Spleen (tissue), 11 donors: ENCODE results near the gene MSH3. TPM values are rescaled to one million over a fixed set of nuclear protein-coding genes. Genes with fewer than 3 reads are reported as not detected.

Source experiments
- DNase-seq: peaks from one replicate; pipeline ENCODE4 v3.0.0-alpha.2; 2020
- H3K27ac ChIP-seq, 8 donors: fragments of 200-600 bp; sonication (generic) in 7 of 8; 1 replicate in 4 of 8; 2 replicates in 4 of 8; pipeline versions ENCODE4 v1.5.0 to v1.8.0; 2016 to 2021; ENCODE audit warnings: inconsistent platforms in 4 of 8, mild to moderate bottlenecking in 4 of 8, moderate library complexity in 1 of 8
- H3K27me3 ChIP-seq, 7 donors: fragments of 200-600 bp; sonication (generic) in 6 of 7; replicated peaks in 1 of 7; 1 replicate in 4 of 7; 2 replicates in 3 of 7; pipeline versions ENCODE4 v1.5.0 to v1.8.0; 2016 to 2021; ENCODE audit warnings: inconsistent platforms in 3 of 7, mild to moderate bottlenecking in 1 of 7
- H3K36me3 ChIP-seq, 6 donors: fragments of 200-600 bp; sonication (generic) in 5 of 6; 1 replicate in 4 of 6; 2 replicates in 2 of 6; pipeline versions ENCODE4 v1.5.0 to v1.8.0; 2016 to 2021; ENCODE audit warnings: inconsistent platforms in 2 of 6
- H3K4me1 ChIP-seq, 6 donors: fragments of 200-600 bp; sonication (generic) in 5 of 6; 1 replicate in 3 of 6; 2 replicates in 3 of 6; pipeline versions ENCODE4 v1.5.0 to v1.8.0; 2016 to 2021; ENCODE audit warnings: inconsistent platforms in 3 of 6
- H3K4me3 ChIP-seq, 8 donors: fragments of 200-600 bp; sonication (generic) in 7 of 8; 1 replicate in 4 of 8; 2 replicates in 4 of 8; pipeline versions ENCODE4 v1.5.0 to v1.8.0; 2016 to 2021; ENCODE audit warnings: inconsistent platforms in 4 of 8, mild to moderate bottlenecking in 4 of 8, moderate library complexity in 2 of 8
- H3K9me3 ChIP-seq, 8 donors: fragments of 200-600 bp; sonication (generic) in 7 of 8; 1 replicate in 4 of 8; 2 replicates in 4 of 8; pipeline versions ENCODE4 v1.5.0 to v1.8.0; 2016 to 2021; ENCODE audit warnings: inconsistent platforms in 4 of 8
- POLR2A ChIP-seq, 3 donors: fragments of 450-650 bp; IDR thresholded peaks; one replicate each; pipeline ENCODE4 v1.5.1; 2017; ENCODE audit warnings: antibody characterized with exemption in 3 of 3, mild to moderate bottlenecking in 1 of 3
- POLR2AphosphoS5 ChIP-seq, 3 donors: sonication (generic); formaldehyde crosslinking; IDR thresholded peaks; one replicate each; pipeline ENCODE4 v1.5.1; 2017; ENCODE audit warnings: antibody characterized with exemption in 3 of 3
- WGBS, 5 donors: extraction: QIAGEN DNeasy Blood & Tissue Kit in 3 of 5; methylation state at CpG; one replicate each; pipeline versions ENCODE4 v1.1.5 to v1.1.7; 2013 to 2018; 5-methylcytosine and 5-hydroxymethylcytosine counted together
- intact Hi-C: fragments of 100-400 bp; cut with DNase I; formaldehyde crosslinking; loops from one replicate; pipeline ENCODE4 v1.15.0; 2023; ENCODE audit warnings: low total_unique reads
- polyA plus RNA-seq, 3 donors: library from polyadenylated mRNA; stranded (reverse); fragments of 200-250 nt; gene quantifications; one replicate each; pipeline ENCODE4 v1.2.1, GENCODE V29; 2013
- total RNA-seq, 7 donors: library from RNA; depleted of rRNA in 3 of 7; stranded (reverse); fragments of >200 nt in 3 of 7; fragmentation: NEBNext Ultra II Directional in 4 of 7; extraction: Animal tissue kit (Norgen Biotek cat#: 25700) in 4 of 7; gene quantifications; one replicate each; pipeline versions ENCODE4 v1.1.0 to v1.2.1, GENCODE V29; 2016 to 2021
- TF ChIP-seq, protein P1 (sequence below), 11 experiments: fragments of 200-600 bp in 7 of 11; fragments of 450-650 bp in 4 of 11; sonication (generic) in 4 of 11; IDR thresholded peaks in 8 of 11; conservative IDR thresholded peaks in 3 of 11; 1 replicate in 7 of 11; 2 replicates in 4 of 11; pipeline versions ENCODE4 v1.4.0 to v1.8.0; 2016 to 2021; ENCODE audit warnings: antibody characterized with exemption in 11 of 11, inconsistent platforms in 4 of 11, mild to moderate bottlenecking in 1 of 11
- donor health status: healthy with polysubstance abuse.
- donor health status: DM: no; HTN: no; CAD: no; lungs with moderate emphysema.
- donor health status: DM: no; HTN: no; CAD: no.
- donor health status: Bipolar disorder and iron deficiency.
- donor health status: healthy.
- donor health status: DM: no; HTN: no; CAD: no.
- donor health status: DM: yes; HTN: yes; CAD: no.

MSH3 gene
- total and polyA plus RNA-seq, 10 donors: 2.3 to 17.0 (median 14.6) TPM

DNA sequence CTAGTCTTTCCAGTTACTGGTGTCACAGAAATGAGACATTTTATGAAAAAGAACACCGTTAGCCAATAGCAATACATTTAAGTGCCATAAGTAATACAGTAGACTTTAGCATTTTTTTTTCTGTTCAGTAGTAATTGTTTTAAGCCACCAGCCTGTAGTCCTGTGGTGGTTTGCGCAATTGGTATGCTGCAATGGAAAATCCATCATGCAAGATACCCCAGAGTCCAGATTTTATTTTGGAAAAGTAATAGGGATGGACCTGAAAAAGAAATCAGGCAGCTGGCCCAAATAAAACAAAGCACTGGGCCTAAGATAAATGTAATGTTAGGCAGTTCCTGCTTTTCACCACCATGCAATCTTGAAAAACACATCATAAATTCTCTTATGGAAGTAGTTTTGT, 211.1 kb downstream of the MSH3 start:
- Histone ChIP-seq H3K4me1 (peaks cover 0 to 4% (median 0%) of the 10 kb centered on the region in 6 donors), H3K27me3 (no peaks in the 10 kb centered on the region), H3K9me3 (no peaks in the 10 kb centered on the region), H3K36me3 (peaks cover 0 to 72% (median 11%) of the 10 kb centered on the region in 6 donors), H3K27ac (no peak overlapping the region), H3K4me3 (no peak overlapping the region)
- TF ChIP-seq, protein P1, sequence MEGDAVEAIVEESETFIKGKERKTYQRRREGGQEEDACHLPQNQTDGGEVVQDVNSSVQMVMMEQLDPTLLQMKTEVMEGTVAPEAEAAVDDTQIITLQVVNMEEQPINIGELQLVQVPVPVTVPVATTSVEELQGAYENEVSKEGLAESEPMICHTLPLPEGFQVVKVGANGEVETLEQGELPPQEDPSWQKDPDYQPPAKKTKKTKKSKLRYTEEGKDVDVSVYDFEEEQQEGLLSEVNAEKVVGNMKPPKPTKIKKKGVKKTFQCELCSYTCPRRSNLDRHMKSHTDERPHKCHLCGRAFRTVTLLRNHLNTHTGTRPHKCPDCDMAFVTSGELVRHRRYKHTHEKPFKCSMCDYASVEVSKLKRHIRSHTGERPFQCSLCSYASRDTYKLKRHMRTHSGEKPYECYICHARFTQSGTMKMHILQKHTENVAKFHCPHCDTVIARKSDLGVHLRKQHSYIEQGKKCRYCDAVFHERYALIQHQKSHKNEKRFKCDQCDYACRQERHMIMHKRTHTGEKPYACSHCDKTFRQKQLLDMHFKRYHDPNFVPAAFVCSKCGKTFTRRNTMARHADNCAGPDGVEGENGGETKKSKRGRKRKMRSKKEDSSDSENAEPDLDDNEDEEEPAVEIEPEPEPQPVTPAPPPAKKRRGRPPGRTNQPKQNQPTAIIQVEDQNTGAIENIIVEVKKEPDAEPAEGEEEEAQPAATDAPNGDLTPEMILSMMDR (IDR thresholded peaks at IDR 0.05 in 8 of 11, conservative IDR thresholded peaks at IDR 0.05 in 3 of 11): no peak
- WGBS, 5 donors: 90 to 96% (median 95%) methylated on average over 2 of the region's 2 CpGs
- intact Hi-C loops: no loop called here
- DNase-seq: no peak

- DNase-seq: no peak
- no peak overlapping the region for H3K4me3 ChIP-seq
- H3K36me3 ChIP-seq: peaks cover 0 to 72% (median 11%) of the 10 kb centered on the region in 6 donors
- WGBS, 5 donors: 44 to 74% (median 66%) methylated on average over 2 of the region's 2 CpGs
- H3K9me3 ChIP-seq: no peaks in the 10 kb centered on the region
- no peak for TF ChIP-seq POLR2AphosphoS5 (IDR thresholded peaks at IDR 0.05)
- TF ChIP-seq, protein P1 (IDR thresholded peaks at IDR 0.05 in 8 of 11, conservative IDR thresholded peaks at IDR 0.05 in 3 of 11): no peak
- TF ChIP-seq POLR2A (IDR thresholded peaks at IDR 0.05): no peak
- H3K27me3 ChIP-seq: no peaks in the 10 kb centered on the region
- H3K4me1 ChIP-seq: peaks cover 0 to 4% (median 0%) of the 10 kb centered on the region in 6 donors
- no peak overlapping the region for H3K27ac ChIP-seq
- intact Hi-C loops: no loop called here
These were observed 211.9 kb downstream of the MSH3 start for GRCh38 chr5:80866371-80866770.

- no peaks in the 10 kb centered on the region for H3K9me3 ChIP-seq
- no peak for DNase-seq
- H3K4me1 ChIP-seq: peaks cover 0 to 4% (median 0%) of the 10 kb centered on the region in 6 donors
- H3K4me3 ChIP-seq: no peak overlapping the region
- intact Hi-C loops: no loop called here
- peak overlapping the region in 1 of 8 donors; percentile 43 for H3K27ac ChIP-seq
- H3K36me3 ChIP-seq: peaks cover 0 to 73% (median 11%) of the 10 kb centered on the region in 6 donors
- TF ChIP-seq, protein P1 (IDR thresholded peaks at IDR 0.05 in 8 of 11, conservative IDR thresholded peaks at IDR 0.05 in 3 of 11): no peak
- TF ChIP-seq POLR2A (IDR thresholded peaks at IDR 0.05): no peak
- no peaks in the 10 kb centered on the region for H3K27me3 ChIP-seq
These were observed 212.8 kb downstream of the MSH3 start for GRCh38 chr5:80867233-80867632.

GRCh38 chr5:80870442-80870841, 216.0 kb downstream of the MSH3 start:
- Histone ChIP-seq H3K27me3 (no peaks in the 10 kb centered on the region), H3K27ac (no peak overlapping the region), H3K36me3 (peaks cover 5 to 87% (median 21%) of the 10 kb centered on the region in 6 donors), H3K9me3 (no peaks in the 10 kb centered on the region), H3K4me3 (no peak overlapping the region), H3K4me1 (peaks cover 0 to 4% (median 0%) of the 10 kb centered on the region in 6 donors)
- intact Hi-C loops: no loop called here
- WGBS, 5 donors: 62 to 92% (median 74%) methylated on average over 3 of the region's 3 CpGs
- TF ChIP-seq, protein P1 (IDR thresholded peaks at IDR 0.05 in 8 of 11, conservative IDR thresholded peaks at IDR 0.05 in 3 of 11): no peak
- TF ChIP-seq POLR2AphosphoS5 (IDR thresholded peaks at IDR 0.05): no peak
- TF ChIP-seq POLR2A (IDR thresholded peaks at IDR 0.05): no peak
- no peak for DNase-seq
